ENCODE results near the gene LINGO4.
A peak's percentile ranks its signal among the peaks of the same experiment; 100 is the strongest.

Gene LINGO4

GRCh38 chr1:151805066-151805820, at the start of gene LINGO4:
Gene LINGO4, minus strand, starts transcription at chr1:151805419. Its CDS starts 2,715 bp downstream, at chr1:151802704.
- TF ChIP-seq CTCF (IDR thresholded peaks at IDR 0.05; ENCODE audit: insufficient read depth, low read depth, low read length, missing control alignments), result no peak
- no peak for DNase-seq (ENCODE audit: low read depth)
- H3K4me3 ChIP-seq (ENCODE audit: low read length), result no peak within 1 kb of the TSS

GRCh38 chr1:151854658-151855057, 49.4 kb upstream of the LINGO4 start:
- DNase-seq (ENCODE audit: low read depth), result no peak
- no peak overlapping the region for H3K4me3 ChIP-seq (ENCODE audit: low read length)
- no peak for TF ChIP-seq CTCF (IDR thresholded peaks at IDR 0.05; ENCODE audit: insufficient read depth, low read depth, low read length, missing control alignments)

GRCh38 chr1:151853411-151853943, 48.3 kb upstream of the LINGO4 start, which contains the start of gene THEM5:
Gene THEM5, minus strand, starts transcription at chr1:151853712. Its CDS starts 147 bp downstream, at chr1:151853565.
- no peak within 1 kb of the TSS for H3K4me3 ChIP-seq (ENCODE audit: low read length)
- DNase-seq (ENCODE audit: low read depth), result peak; percentile 56
- peak; percentile 32 for TF ChIP-seq CTCF (IDR thresholded peaks at IDR 0.05; ENCODE audit: insufficient read depth, low read depth, low read length, missing control alignments)

- H3K4me3 ChIP-seq (ENCODE audit: low read length), result no peak overlapping the region
- no peak for TF ChIP-seq CTCF (IDR thresholded peaks at IDR 0.05; ENCODE audit: insufficient read depth, low read depth, low read length, missing control alignments)
- no peak for DNase-seq (ENCODE audit: low read depth)
Measured at GRCh38 chr1:151852733-151853132, 47.5 kb upstream of the LINGO4 start.

GRCh38 chr1:151851886-151852285, 46.7 kb upstream of the LINGO4 start:
- no peak overlapping the region for H3K4me3 ChIP-seq (ENCODE audit: low read length)
- DNase-seq (ENCODE audit: low read depth), result no peak
- no peak for TF ChIP-seq CTCF (IDR thresholded peaks at IDR 0.05; ENCODE audit: insufficient read depth, low read depth, low read length, missing control alignments)

- TF ChIP-seq CTCF (IDR thresholded peaks at IDR 0.05; ENCODE audit: insufficient read depth, low read depth, low read length, missing control alignments), result no peak
- no peak overlapping the region for H3K4me3 ChIP-seq (ENCODE audit: low read length)
Measured at GRCh38 chr1:151849871-151850270, 44.7 kb upstream of the LINGO4 start.

More at GRCh38 chr1:151849871-151850270, 44.7 kb upstream of the LINGO4 start:
- no peak for DNase-seq (ENCODE audit: low read depth)

All from epithelial cell of esophagus (primary cell).